ENCODE measurements around the gene SLC39A3. TPM values are rescaled to one million over a fixed set of nuclear protein-coding genes. Genes with fewer than 3 reads are reported as not detected.
A peak's percentile ranks its signal among the peaks of the same experiment; 100 is the strongest.

SLC39A3 gene
- total RNA-seq, 1 experiment from 2014 or later = 28.6 TPM

GRCh38 chr19:2780284-2780683 lies 40.5 kb upstream of the SLC39A3 start:
- no peak for DNase-seq
- 0 out of 2 replicates have a peak, but pooled peaks cover 7% of the 10 kb centered on the region for H3K36me3 ChIP-seq (ENCODE audit: insufficient read depth, low read length)
- H3K9me3 ChIP-seq (ENCODE audit: low read length) = no peaks in the 10 kb centered on the region
- peaks cover 47% of the 10 kb centered on the region for H4K20me1 ChIP-seq (ENCODE audit: insufficient read depth, low read depth, low read length)
- H3K27ac ChIP-seq (ENCODE audit: low read length) = no peak overlapping the region
- no peak overlapping the region for H2AFZ ChIP-seq (ENCODE audit: low read length)
- H3K9ac ChIP-seq (ENCODE audit: low read length) = no peak overlapping the region
- no peaks in the 10 kb centered on the region for H3K27me3 ChIP-seq (ENCODE audit: low read length)
- no peak overlapping the region for H3K4me2 ChIP-seq (ENCODE audit: low read depth, low read length, poor library complexity, severe bottlenecking)
- H3K4me1 ChIP-seq (ENCODE audit: low read length) = peaks cover 55% of the 10 kb centered on the region
- H3K9me2 ChIP-seq (replicated peaks; ENCODE audit: insufficient read depth, low read length) = no peaks in the 10 kb centered on the region
- H3K4me3 ChIP-seq (ENCODE audit: low read length) = no peak overlapping the region
- peaks cover 78% of the 10 kb centered on the region for H3K79me2 ChIP-seq (ENCODE audit: low read length)

GRCh38 chr19:2779121-2779740 lies 39.4 kb upstream of the SLC39A3 start:
- no peak overlapping the region for H2AFZ ChIP-seq (ENCODE audit: low read length)
- no peaks in the 10 kb centered on the region for H3K27me3 ChIP-seq (ENCODE audit: low read length)
- peaks cover 89% of the 10 kb centered on the region for H3K79me2 ChIP-seq (ENCODE audit: low read length)
- no peaks in the 10 kb centered on the region for H3K9me3 ChIP-seq (ENCODE audit: low read length)
- peaks cover 57% of the 10 kb centered on the region for H3K4me1 ChIP-seq (ENCODE audit: low read length)
- no peak overlapping the region for H3K27ac ChIP-seq (ENCODE audit: low read length)
- no peak overlapping the region for H3K9ac ChIP-seq (ENCODE audit: low read length)
- no peak overlapping the region for H3K4me3 ChIP-seq (ENCODE audit: low read length)
- H4K20me1 ChIP-seq (ENCODE audit: insufficient read depth, low read depth, low read length) = peaks cover 57% of the 10 kb centered on the region
- no peak overlapping the region for H3K4me2 ChIP-seq (ENCODE audit: low read depth, low read length, poor library complexity, severe bottlenecking)
- 0 out of 2 replicates have a peak, but pooled peaks cover 7% of the 10 kb centered on the region for H3K36me3 ChIP-seq (ENCODE audit: insufficient read depth, low read length)
- no peak for DNase-seq
- no peaks in the 10 kb centered on the region for H3K9me2 ChIP-seq (replicated peaks; ENCODE audit: insufficient read depth, low read length)

DNA sequence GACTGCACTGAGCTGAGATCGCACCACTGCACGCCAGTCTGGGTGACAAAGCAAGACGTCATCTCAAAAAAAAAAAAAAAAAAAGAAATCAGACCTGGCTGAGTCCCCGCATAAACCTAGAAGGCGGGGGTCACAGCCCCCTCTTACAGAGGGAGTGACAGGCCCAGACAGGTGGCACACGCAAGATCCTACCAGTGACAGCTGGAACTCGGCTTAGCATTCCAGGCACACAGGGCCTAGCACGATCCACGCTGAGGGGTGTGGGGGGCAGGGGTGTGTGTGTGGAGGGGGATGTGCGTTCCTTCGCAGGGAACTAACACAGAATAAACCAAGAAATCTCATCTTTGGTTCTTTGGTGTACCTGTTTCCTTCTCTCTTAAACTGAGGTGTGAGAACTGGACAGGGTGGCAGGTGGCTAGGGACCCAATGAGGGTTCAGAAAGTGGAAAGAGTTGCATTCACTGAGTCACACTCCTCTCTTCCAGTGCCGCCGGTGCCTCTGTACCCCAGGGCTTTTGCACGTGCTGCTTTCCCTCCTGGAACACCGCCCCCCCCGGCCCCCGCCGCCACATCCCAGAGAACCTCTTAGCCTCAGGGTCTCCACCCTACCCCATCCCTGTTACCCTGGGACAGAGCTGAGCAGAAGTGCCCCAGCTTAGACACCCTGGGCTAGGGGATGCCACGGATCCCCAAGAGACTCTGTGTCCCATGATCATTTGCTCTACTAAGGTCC lies 38.3 kb upstream of the SLC39A3 start:
- H2AFZ ChIP-seq (ENCODE audit: low read length) = no peak overlapping the region
- no peaks in the 10 kb centered on the region for H3K27me3 ChIP-seq (ENCODE audit: low read length)
- no peak overlapping the region for H3K4me3 ChIP-seq (ENCODE audit: low read length)
- no peaks in the 10 kb centered on the region for H3K9me3 ChIP-seq (ENCODE audit: low read length)
- no peak overlapping the region for H3K27ac ChIP-seq (ENCODE audit: low read length)
- 0 out of 2 replicates have a peak, but pooled peaks cover 7% of the 10 kb centered on the region for H3K36me3 ChIP-seq (ENCODE audit: insufficient read depth, low read length)
- peaks cover 62% of the 10 kb centered on the region for H4K20me1 ChIP-seq (ENCODE audit: insufficient read depth, low read depth, low read length)
- H3K9ac ChIP-seq (ENCODE audit: low read length) = no peak overlapping the region
- peaks cover 94% of the 10 kb centered on the region for H3K79me2 ChIP-seq (ENCODE audit: low read length)
- no peak overlapping the region for H3K4me2 ChIP-seq (ENCODE audit: low read depth, low read length, poor library complexity, severe bottlenecking)
- no peaks in the 10 kb centered on the region for H3K9me2 ChIP-seq (replicated peaks; ENCODE audit: insufficient read depth, low read length)
- peaks cover 54% of the 10 kb centered on the region for H3K4me1 ChIP-seq (ENCODE audit: low read length)
- no peak for DNase-seq

DNA sequence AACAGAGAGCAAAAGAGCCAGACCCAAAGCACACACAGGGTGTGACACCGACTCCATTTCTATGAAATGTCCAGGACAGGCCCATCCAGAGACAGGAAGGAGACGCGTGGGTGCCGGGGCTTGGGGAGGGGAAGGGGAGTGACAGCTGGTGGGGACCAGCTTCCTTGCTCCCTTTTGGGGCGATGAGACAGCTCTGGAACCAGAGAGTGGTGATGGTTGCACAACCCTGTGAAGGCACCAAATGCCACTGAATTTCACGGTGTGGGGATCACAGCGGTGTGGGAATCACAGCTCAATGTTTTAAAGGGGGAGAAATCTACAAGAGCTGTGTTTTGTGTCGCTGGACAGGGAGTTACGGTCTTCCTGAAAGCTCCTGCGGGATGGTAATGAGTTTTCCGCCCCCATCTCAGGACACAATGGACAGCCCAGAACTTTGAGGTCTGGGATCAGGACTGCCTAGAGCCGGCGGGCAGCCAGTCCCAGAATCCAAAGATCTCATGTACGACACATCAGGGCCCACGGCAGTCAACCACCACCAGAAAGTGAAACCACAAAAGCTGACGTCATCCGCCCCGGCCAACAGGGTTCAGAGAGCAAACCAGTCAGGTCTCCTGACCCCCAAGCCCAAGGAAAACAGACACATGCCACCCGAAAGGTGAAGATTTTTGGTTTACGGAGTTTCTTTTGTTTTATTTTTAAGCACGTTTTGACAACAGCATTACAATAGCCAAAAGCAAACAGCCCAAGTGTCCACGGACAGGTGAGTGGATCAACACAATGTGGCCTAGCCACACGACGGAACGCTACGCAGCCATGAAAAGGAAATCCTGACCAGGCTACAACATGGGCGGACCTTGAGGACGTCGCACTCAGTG lies 36.0 kb upstream of the SLC39A3 start:
- Histone ChIP-seq H3K27me3 (ENCODE audit: low read length) (no peaks in the 10 kb centered on the region), H3K9me3 (ENCODE audit: low read length) (no peaks in the 10 kb centered on the region), H3K79me2 (ENCODE audit: low read length) (peaks cover 91% of the 10 kb centered on the region), H3K36me3 (ENCODE audit: insufficient read depth, low read length) (0 out of 2 replicates have a peak, but pooled peaks cover 7% of the 10 kb centered on the region), H3K4me3 (ENCODE audit: low read length) (no peak overlapping the region), H4K20me1 (ENCODE audit: insufficient read depth, low read depth, low read length) (peaks cover 58% of the 10 kb centered on the region), H3K9ac (ENCODE audit: low read length) (no peak overlapping the region), H3K9me2 (replicated peaks; ENCODE audit: insufficient read depth, low read length) (no peaks in the 10 kb centered on the region), H2AFZ (ENCODE audit: low read length) (no peak overlapping the region), H3K4me2 (ENCODE audit: low read depth, low read length, poor library complexity, severe bottlenecking) (no peak overlapping the region), H3K27ac (ENCODE audit: low read length) (no peak overlapping the region), H3K4me1 (ENCODE audit: low read length) (peaks cover 38% of the 10 kb centered on the region)
- no peak for DNase-seq

DNA sequence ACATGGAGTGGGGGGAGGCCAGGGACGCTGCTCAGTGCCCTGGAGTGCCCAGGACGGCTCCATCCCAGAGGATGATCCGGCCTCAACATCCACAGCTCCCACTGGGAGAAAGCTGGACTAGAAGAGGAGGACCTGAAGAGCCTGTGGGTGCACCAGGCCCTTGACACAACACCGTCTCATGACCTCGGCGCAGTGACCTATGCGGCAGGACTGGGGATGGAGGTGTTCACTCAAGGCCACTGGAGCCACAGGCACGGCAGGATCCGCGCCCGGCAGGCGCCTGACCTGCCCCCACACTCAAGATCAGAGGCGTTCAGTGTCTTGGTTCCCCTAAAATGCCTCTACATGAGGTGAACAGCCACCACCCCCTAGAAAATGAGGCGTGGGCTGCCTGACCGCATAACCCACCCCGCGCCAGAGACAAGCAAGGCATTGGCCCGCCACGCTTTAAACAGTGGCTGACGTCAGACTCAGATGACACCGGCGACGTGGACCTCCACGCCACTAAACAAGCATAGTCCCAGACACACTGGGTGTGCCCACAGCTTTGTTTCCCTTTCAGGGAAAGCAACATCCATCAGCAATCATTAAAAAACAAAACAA lies 35.2 kb upstream of the SLC39A3 start:
- no peaks in the 10 kb centered on the region for H3K27me3 ChIP-seq (ENCODE audit: low read length)
- peaks cover 91% of the 10 kb centered on the region for H3K79me2 ChIP-seq (ENCODE audit: low read length)
- 0 out of 2 replicates have a peak, but pooled peaks cover 1% of the 10 kb centered on the region for H3K36me3 ChIP-seq (ENCODE audit: insufficient read depth, low read length)
- H3K4me3 ChIP-seq (ENCODE audit: low read length) = no peak overlapping the region
- peak overlapping the region; percentile 81 for H3K27ac ChIP-seq (ENCODE audit: low read length)
- peak overlapping the region; percentile 63 for H3K4me2 ChIP-seq (ENCODE audit: low read depth, low read length, poor library complexity, severe bottlenecking)
- no peaks in the 10 kb centered on the region for H3K9me3 ChIP-seq (ENCODE audit: low read length)
- H3K9me2 ChIP-seq (replicated peaks; ENCODE audit: insufficient read depth, low read length) = no peaks in the 10 kb centered on the region
- peaks cover 33% of the 10 kb centered on the region for H3K4me1 ChIP-seq (ENCODE audit: low read length)
- no peak for DNase-seq
- H4K20me1 ChIP-seq (ENCODE audit: insufficient read depth, low read depth, low read length) = peaks cover 58% of the 10 kb centered on the region
- H3K9ac ChIP-seq (ENCODE audit: low read length) = 0 out of 2 replicates have a peak overlapping the region, but pooled peaks have one; percentile 11
- H2AFZ ChIP-seq (ENCODE audit: low read length) = no peak overlapping the region

GRCh38 chr19:2774083-2774679 lies 34.4 kb upstream of the SLC39A3 start:
- Histone ChIP-seq H3K9ac (ENCODE audit: low read length) (peak overlapping the region; percentile 35; the same call in 1 of the 2 replicates), H3K27ac (ENCODE audit: low read length) (peak overlapping the region; percentile 81), H3K9me2 (replicated peaks; ENCODE audit: insufficient read depth, low read length) (no peaks in the 10 kb centered on the region), H3K79me2 (ENCODE audit: low read length) (peaks cover 87% of the 10 kb centered on the region), H3K27me3 (ENCODE audit: low read length) (no peaks in the 10 kb centered on the region), H3K36me3 (ENCODE audit: insufficient read depth, low read length) (no peaks in the 10 kb centered on the region), H3K4me3 (ENCODE audit: low read length) (no peak overlapping the region), H2AFZ (ENCODE audit: low read length) (no peak overlapping the region), H3K4me1 (ENCODE audit: low read length) (peaks cover 31% of the 10 kb centered on the region), H3K4me2 (ENCODE audit: low read depth, low read length, poor library complexity, severe bottlenecking) (peak overlapping the region; percentile 63), H4K20me1 (ENCODE audit: insufficient read depth, low read depth, low read length) (peaks cover 65% of the 10 kb centered on the region), H3K9me3 (ENCODE audit: low read length) (no peaks in the 10 kb centered on the region)
- DNase-seq = peak; percentile 83

GRCh38 chr19:2771786-2772674 lies 32.2 kb upstream of the SLC39A3 start:
- H3K9ac ChIP-seq (ENCODE audit: low read length) = no peak overlapping the region
- no peak overlapping the region for H3K4me3 ChIP-seq (ENCODE audit: low read length)
- no peak overlapping the region for H2AFZ ChIP-seq (ENCODE audit: low read length)
- H3K4me1 ChIP-seq (ENCODE audit: low read length) = peaks cover 23% of the 10 kb centered on the region
- no peak for DNase-seq
- H3K9me2 ChIP-seq (replicated peaks; ENCODE audit: insufficient read depth, low read length) = no peaks in the 10 kb centered on the region
- H3K36me3 ChIP-seq (ENCODE audit: insufficient read depth, low read length) = no peaks in the 10 kb centered on the region
- H3K9me3 ChIP-seq (ENCODE audit: low read length) = no peaks in the 10 kb centered on the region
- H3K27ac ChIP-seq (ENCODE audit: low read length) = no peak overlapping the region
- no peaks in the 10 kb centered on the region for H3K27me3 ChIP-seq (ENCODE audit: low read length)
- peaks cover 75% of the 10 kb centered on the region for H3K79me2 ChIP-seq (ENCODE audit: low read length)
- H4K20me1 ChIP-seq (ENCODE audit: insufficient read depth, low read depth, low read length) = peaks cover 65% of the 10 kb centered on the region
- H3K4me2 ChIP-seq (ENCODE audit: low read depth, low read length, poor library complexity, severe bottlenecking) = no peak overlapping the region

All from Karpas-422 (cell line).